ENCODE results near the gene CYP2B6.

CYP2B6 gene

DNA sequence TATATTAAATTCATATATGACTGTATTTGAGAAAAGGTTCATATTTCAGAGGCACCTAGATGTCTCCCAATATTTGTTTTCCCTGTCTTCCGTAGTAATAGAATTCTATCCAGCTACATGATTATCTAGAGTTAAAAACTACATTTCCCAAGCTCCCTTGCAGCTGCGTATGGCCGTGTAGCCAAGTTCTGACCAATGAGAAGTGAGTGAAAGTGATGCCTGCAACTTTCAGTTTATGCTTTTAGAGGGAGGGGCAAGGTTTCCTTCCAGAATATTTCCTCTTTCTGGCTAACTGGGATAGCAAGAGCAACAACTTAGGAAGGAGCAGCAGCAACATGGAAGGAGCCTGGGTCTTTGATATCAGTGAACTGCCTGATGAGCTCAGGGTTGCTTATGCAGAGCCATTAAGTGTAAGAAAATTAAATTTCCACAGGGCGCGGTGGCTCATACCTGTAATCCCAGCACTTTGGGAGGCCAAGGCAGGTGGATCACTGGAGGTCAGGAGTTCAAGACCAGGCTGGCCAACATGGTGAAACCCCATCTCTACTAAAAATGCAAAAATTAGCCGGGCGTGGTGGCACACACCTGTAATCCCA is 74.0 kb downstream of the CYP2B6 start:
- Histone ChIP-seq H3K4me3 (ENCODE audit: low read length, poor library complexity, severe bottlenecking) (no peak overlapping the region), H3K27me3 (ENCODE audit: insufficient read depth, low read length, poor library complexity, severe bottlenecking) (no peaks in the 10 kb centered on the region), H2AFZ (ENCODE audit: low read length) (no peak overlapping the region), H3K9ac (ENCODE audit: low read depth, low read length, poor library complexity, severe bottlenecking) (no peak overlapping the region), H4K20me1 (ENCODE audit: insufficient read depth, low read length, poor library complexity, severe bottlenecking) (no peaks in the 10 kb centered on the region), H3K4me2 (ENCODE audit: low read depth, low read length, poor library complexity, severe bottlenecking) (no peak overlapping the region), H3F3A (ENCODE audit: low read depth) (no peaks in the 10 kb centered on the region), H3K9me2 (replicated peaks; ENCODE audit: low read depth, low read length) (no peaks in the 10 kb centered on the region), H3K4me1 (ENCODE audit: insufficient read depth, low read length, poor library complexity, severe bottlenecking) (no peaks in the 10 kb centered on the region), H3K79me2 (ENCODE audit: insufficient read depth, low read length) (no peaks in the 10 kb centered on the region), H3K9me3 (ENCODE audit: insufficient read depth, low read depth, low read length) (no peaks in the 10 kb centered on the region), H3K36me3 (ENCODE audit: insufficient read depth, low read length) (no peaks in the 10 kb centered on the region)
- no peak for TF ChIP-seq EZH2phosphoT487 (IDR thresholded peaks at IDR 0.05; ENCODE audit: borderline replicate concordance)
- TF ChIP-seq, protein P1, sequence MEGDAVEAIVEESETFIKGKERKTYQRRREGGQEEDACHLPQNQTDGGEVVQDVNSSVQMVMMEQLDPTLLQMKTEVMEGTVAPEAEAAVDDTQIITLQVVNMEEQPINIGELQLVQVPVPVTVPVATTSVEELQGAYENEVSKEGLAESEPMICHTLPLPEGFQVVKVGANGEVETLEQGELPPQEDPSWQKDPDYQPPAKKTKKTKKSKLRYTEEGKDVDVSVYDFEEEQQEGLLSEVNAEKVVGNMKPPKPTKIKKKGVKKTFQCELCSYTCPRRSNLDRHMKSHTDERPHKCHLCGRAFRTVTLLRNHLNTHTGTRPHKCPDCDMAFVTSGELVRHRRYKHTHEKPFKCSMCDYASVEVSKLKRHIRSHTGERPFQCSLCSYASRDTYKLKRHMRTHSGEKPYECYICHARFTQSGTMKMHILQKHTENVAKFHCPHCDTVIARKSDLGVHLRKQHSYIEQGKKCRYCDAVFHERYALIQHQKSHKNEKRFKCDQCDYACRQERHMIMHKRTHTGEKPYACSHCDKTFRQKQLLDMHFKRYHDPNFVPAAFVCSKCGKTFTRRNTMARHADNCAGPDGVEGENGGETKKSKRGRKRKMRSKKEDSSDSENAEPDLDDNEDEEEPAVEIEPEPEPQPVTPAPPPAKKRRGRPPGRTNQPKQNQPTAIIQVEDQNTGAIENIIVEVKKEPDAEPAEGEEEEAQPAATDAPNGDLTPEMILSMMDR (conservative IDR thresholded peaks at IDR 0.05; ENCODE audit: low read length) = no peak

All from Loucy (cell line).